ENCODE measurements around the gene PRIMA1.

PRIMA1 gene

GRCh38 chr14:93794756-93795155 lies 6.5 kb upstream of the PRIMA1 start:
- no peak for DNase-seq (ENCODE audit: low read depth)

DNA sequence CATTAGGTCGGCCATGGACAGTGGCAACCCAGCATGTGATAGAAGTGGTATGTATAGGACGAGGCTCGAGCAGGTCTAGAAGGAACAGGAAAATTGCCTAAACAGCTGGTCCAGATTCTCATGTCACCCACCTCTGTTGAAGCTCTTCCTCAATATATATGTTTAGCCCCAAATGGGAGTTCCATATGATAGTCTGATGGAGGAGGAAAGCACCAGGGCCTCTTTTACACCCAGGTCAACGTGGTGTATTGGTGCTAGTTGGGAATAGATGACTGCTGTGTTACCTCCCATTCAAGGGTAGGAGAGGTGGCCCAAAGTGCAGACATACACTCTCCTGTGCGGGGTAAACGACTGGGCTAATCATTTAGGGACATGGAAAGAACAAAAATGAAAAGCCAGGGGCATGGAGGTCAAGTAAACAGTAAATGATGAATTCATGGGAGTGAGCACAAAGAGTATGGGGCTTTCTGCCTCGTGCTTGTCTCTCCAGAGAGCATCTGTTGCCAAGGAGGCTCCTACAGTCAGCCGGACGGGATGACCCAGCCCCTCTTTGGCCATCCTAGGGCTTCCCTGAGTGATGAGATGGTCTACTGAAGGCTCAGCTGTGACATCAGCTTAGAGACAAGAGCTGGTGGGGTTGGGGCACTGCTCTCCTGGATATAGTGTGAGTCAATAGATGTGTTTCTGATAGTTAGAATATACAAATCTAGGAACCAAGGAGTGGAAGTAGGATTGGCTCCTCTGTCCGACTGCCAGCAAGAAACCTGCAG lies 5.5 kb upstream of the PRIMA1 start:
- DNase-seq (ENCODE audit: low read depth), result no peak

DNA sequence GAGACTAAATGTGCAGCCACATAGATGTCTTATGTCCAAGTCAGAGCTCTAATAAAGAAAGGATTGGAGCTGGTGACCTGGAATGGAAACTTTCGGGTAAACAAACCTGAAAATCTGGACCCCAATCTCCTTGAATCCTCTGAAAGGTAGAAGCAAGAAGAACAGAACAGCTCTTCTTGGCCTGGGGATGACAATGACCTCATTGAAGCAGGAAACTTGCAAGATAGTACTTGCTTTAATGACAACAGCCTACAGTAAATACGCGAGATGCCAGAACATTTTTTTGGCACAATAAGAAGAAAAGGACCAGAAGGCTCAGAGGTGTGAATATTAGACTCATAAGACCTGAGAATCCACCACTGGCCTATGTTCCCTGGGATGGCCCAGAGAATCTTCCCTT lies 4.1 kb upstream of the PRIMA1 start:
- DNase-seq (ENCODE audit: low read depth), result no peak

DNA sequence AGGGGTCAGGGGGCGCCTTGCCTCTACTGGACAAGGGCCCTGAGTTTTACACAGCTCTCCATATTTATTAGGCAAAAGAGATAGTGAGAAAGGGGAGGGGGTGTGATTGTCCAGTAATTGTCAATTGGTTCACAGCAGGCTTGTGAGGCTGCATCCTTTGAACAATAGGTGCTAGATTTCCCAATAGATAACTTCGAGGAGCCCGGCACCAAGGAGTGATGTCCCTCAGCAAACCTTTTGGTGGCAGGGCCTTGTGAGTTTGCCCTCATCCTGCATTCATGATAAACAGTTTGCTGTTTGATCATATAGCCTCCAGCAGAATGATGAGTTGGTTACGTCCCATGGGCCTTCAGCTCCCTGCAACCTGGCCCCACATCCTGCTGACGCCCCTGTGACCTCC lies 2.7 kb upstream of the PRIMA1 start:
- DNase-seq (ENCODE audit: low read depth), result no peak

GRCh38 chr14:93789228-93790130 lies 1.2 kb upstream of the PRIMA1 start:
- DNase-seq (ENCODE audit: low read depth), result no peak

DNA sequence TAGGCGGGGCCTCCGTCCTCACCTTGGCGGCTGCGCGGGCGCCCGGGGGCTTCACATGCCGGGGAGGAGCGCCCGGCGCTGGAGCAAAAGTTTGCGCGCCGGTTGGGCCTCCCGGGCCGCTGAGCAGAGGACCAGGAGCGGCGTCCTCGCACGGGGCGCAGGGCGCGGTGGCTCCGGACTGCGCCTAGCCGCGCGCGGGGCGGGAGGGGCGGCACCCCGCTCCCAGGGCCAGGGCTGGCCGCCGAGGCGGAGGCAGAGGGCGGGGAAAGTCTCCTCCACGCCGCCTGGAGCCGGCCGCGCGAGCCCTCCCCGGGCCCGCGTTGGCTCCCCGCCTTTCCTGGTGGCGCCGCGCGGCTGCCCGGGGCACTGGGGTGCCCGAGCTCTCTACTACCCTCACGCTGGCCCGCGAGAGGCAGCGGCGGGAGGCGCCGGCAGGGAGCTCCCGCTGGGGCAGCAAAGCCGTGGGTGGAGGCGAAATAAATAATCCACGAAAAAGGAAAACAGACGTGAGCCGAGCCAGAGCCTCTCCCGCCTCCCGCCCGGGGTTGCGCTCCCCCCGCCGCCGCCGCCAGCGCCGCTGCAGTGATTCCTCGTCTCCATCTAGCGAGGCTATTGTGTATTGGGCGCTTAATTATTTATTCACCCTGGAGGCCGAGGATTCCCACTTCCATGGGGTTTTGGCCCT lies 400 bp upstream of the PRIMA1 start:
- DNase-seq (ENCODE audit: low read depth), result no peak

DNA sequence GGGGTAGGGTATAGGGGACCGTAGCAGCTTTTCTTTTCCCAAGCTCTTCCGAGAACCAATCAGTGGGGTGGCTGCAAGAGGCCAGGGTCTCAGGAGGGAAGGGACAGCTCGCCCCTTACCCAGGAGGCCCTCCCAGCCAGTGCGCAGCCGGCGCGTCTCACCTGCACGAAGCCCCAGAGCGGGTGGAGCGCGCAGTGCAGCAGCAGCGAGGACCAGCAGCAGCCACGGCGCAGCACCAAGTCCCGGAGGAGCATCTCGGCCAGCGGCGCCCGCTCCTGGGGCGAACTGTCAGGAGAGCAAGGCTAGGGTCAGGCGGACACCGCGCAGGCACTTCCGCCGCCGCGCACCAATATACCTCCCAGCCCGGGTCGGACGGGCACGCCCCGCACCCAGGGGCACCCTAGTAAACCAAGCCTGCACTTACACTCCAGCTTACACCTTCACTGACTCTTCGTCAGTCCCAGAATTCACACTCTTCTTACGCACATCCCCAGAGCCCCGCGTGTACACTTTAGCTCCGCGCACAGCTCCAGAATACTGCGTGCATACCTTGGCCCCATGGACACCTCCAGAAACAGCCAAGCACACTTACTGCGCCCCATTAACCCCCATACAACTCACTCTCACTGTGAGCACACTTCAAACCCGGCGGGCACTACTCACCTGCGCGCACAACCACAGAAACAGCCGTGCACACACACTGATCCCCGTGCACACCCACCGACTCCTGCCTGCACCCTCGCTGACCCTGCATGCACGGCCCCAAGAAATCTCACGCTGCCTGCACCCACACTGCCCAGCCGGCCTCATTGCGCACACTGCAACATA lies 606 bp downstream of the PRIMA1 start:
- DNase-seq (ENCODE audit: low read depth), result no peak

DNA sequence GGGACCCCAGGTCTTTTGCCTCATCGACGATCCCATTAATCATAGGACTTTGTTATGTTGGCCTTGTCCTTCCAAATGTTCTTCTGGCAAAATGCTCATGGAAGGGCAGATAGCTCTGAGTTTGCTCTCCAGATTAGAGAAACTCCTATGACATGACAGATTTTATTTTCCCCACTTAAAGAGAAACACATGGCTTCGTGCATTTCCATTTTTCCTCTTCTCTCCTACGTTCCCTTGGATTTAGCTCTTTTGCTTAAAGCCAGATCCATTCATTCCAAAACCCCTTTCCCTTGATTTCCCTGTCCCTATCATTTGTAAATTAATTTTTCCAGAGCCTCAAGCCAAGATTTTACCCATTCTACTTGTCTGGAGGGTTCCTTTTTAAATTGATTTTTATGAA lies 2.9 kb downstream of the PRIMA1 start:
- DNase-seq (ENCODE audit: low read depth), result no peak

- DNase-seq (ENCODE audit: low read depth), result no peak
Observed at GRCh38 chr14:93784878-93785277, 3.4 kb downstream of the PRIMA1 start.

GRCh38 chr14:93780813-93781400 lies 7.4 kb downstream of the PRIMA1 start:
- no peak for DNase-seq (ENCODE audit: low read depth)

DNA sequence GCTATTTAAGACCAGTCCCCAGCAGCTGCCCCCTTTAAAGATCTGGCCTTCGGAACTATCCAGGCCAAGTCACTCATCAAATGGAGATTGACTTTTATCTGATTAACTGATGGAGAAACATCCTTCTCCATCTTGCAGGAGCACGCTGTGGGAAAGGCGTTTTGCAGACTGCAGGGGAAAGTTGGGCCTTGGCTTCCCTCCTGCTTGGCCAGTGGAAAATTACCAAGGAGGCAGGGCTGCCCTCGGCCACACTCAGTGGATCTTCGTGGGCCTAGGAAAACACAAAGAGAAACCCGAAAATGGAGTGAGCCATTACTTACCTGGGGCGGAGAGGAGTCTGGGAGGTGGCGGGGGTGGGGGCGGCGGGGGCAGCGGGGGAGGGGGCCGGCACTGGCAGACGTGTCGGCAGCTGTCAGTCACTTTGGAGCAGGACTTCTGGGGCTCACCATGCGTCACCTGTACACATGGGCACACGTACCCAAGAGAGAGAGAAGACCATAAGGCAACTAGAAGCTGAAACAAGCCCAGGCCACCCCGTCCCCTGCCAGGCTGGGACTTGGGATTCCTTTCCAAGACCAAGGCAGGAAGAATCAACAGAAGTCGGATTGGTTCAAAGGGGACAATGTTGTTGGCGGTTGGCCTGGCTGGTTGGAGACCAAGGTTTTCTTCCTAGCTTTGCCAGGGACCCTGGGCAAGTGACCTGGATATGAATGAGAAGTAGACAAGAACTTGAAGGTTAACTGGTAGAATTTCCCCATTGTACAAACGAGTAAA lies 9.2 kb downstream of the PRIMA1 start:
- DNase-seq (ENCODE audit: low read depth), result no peak

GRCh38 chr14:93778453-93778852 lies 9.8 kb downstream of the PRIMA1 start:
- DNase-seq (ENCODE audit: low read depth), result no peak

- DNase-seq (ENCODE audit: low read depth), result no peak
Observed at GRCh38 chr14:93775744-93776143, 12.5 kb downstream of the PRIMA1 start.

- no peak for DNase-seq (ENCODE audit: low read depth)
Observed at GRCh38 chr14:93775158-93775557, 13.1 kb downstream of the PRIMA1 start.

DNA sequence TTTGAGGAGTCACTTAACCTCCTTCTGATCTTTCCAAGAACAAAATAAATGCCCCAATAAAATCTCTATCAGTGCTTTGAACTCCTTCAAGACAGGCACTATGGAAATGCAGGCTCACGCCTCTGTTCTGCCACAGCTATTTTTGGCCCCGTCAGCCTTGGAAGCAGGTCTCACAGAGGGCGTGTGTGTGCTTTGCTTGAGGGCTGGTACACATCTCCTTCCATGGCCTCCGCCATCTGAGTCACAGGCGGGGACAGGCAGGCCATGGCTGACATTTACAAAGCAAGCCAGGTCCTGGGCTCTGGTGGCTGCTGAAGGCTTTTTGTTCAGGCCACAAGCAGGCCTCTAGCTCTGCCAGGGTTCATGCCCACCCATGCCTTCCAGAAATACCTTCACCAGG lies 16.0 kb downstream of the PRIMA1 start:
- DNase-seq (ENCODE audit: low read depth), result no peak

- no peak for DNase-seq (ENCODE audit: low read depth)
Observed at GRCh38 chr14:93765970-93766369, 22.3 kb downstream of the PRIMA1 start.

DNA sequence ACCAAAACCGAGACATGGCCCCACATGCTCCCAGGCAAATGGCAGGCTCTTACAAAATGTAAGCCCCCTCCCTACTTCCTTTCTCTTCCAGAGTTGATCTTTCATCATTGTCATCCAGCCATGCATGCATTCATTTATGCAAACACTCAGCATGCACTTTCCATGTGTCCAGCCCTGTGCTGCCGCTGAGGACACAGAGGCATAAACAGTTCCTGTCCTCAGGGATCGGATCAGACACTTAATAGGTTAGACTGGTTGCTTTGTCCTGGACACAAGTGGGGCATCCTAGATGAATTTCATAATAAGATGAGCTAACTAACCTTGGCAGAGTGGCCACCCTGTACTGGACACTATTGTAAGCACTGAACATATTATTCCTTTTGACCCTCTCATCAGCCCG lies 23.1 kb downstream of the PRIMA1 start:
- no peak for DNase-seq (ENCODE audit: low read depth)

- DNase-seq (ENCODE audit: low read depth), result peak; percentile 2
Observed at GRCh38 chr14:93764211-93764659, 24.1 kb downstream of the PRIMA1 start.

DNA sequence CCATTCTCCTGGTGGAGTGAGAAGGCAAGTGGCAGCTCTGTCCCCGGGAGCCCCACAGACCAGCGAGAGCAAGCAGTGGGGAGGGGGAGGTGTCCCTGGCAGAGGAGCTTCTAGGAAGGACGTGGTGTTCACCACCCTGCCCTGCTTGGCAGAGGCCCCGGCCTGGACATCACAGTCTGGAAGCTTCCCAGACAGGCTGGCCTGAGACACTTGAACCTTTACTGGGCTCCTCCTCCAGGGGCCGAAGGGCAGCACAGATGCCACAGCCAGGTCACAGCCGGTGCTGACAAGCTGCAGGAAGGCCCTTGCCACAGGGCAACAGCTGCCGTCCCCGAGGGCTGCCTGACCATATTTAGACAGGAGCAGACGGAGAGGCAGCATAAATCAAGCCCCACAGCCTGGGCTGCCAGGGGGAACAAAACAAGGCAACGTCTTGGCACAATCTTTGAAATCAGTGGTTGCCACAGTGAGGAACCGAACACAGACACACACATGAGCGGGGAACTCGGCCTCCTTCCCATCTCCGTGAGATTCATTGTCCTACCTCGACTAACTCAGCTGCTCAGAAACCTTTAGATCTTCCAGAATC lies 28.5 kb downstream of the PRIMA1 start:
- DNase-seq (ENCODE audit: low read depth), result no peak

DNA sequence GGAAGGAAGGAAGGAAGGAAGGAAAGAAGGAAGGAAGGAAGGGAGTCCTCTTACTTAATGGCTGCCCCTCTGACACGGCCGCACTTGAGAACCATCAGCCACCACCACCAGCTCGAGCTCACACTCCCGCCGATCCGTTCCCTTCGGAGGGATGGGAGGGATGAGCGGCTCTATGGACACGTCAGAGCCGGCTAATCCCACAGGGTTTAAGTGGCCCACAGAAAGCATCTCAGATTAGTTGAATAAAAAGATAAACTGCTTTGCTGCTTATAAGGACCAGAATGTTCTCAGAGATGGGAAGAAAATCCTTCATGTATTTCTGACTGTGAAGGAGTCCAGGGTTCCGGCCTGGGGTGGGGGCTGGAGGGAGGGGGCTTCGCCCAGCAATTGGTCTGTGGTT lies 31.1 kb downstream of the PRIMA1 start:
- DNase-seq (ENCODE audit: low read depth), result no peak
